ENCODE data around the gene SMG1.
A peak's percentile ranks its signal among the peaks of the same experiment; 100 is the strongest.

SMG1 gene

DNA sequence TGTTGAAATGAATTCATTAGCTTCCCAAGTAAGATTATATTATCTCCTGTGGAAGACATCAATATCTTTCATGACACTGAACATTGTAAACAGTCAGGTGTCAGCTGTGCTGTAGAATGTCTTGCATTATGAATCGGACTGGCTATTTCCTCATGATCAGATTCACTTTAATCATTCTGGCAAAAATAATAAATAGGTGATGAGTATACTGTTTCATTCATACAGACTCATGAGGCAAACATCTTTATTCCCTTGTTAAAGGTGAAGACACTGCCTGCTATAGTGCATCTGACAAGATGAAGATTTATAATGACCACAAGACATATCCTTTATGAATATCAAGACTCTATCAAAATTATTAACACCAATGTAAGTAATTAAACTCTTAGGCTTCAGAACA, 73.6 kb downstream of the SMG1 start:
- no peak for DNase-seq (ENCODE audit: low read depth in 2 of 2)

DNA sequence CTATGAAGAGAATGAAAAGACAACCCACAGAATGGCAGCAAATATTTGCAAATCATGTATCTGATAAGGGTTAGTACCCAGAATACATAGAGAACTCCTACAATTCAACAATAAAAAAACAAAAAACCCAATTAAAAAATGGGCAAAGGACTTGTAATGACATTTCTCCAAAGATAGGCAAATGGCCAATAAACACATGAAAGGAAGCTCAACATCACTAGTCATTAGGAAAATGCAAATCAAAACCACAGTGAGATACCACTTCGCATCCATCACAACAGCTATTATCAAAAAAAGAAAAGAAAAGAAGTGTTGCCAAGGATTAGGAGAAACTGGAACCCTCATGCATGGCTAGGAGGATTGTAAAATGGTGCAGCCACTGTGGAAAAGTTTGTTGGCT, 79.8 kb downstream of the SMG1 start:
- no peak for DNase-seq (ENCODE audit: low read depth in 2 of 2)

DNA sequence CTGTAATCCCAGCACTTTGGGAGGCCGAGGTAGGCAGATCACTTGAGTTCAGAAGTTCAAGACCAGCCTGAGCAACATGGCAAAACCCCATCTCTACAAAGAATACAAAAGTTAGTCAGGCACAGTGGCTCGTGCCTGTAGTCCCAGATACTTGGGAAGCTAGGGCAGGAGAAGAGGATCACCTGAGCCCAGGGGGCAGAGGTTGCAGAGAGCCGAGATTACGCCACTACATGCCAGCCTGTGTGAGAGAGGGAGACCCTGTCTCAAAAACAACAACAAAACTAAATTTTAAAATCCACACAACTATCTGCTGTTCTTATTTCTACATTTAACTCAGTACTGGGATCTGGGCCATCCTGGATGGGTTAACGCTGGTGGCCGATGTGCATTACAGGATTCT, 83.6 kb downstream of the SMG1 start:
- no peak for DNase-seq (ENCODE audit: low read depth in 2 of 2)

DNA sequence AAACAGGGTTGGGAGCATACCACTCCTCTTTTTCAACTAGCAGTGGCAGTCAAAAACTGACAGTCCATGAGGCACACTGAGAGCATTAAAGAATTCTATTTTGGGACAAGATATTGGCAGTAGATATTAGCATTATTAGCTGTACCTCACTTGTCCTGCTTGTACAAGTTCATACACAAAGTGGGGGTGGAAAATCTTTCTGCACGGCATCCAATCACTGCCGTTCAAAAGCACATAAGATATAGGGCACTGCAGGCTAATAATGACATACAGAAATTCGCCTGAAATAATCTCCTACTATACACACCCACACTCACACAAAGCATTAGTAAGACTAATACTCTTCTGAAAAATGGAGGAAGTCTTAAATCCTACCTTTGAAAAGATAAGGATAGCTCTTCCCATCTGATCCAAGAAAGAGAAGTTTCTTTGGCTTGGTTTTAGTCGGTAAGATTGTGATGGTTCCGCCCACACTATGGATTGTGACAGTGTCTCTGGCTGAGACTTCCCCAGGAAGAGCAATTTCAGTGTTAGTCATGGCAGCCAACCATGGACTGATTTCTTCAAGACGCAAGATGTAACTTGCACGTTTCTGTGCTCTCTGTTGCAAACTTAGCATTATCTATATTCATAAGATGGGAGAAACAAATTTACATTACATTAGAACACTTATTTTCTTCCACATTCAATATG, 84.2 kb downstream of the SMG1 start:
- DNase-seq (ENCODE audit: low read depth in 2 of 2): no peak

DNA sequence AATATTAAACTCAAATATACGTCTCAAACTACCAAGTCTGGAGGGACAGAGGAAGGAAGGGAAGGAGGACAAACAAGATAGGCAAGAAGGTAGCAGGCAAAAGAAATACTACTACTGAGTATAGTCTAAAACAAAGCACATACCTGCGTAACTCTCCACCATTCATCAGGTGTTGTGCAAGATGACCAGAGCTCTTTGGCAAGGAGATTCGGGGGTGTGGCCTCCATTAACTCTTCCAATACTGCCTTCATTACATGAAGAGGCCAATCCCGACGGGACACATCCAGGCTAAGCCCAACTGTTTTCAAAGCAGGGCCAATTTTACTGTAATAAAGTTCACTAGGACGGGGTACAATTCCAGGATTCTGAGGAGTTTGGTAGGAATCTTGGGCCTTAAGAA, 86.7 kb downstream of the SMG1 start:
- DNase-seq (ENCODE audit: low read depth in 2 of 2): no peak

DNA sequence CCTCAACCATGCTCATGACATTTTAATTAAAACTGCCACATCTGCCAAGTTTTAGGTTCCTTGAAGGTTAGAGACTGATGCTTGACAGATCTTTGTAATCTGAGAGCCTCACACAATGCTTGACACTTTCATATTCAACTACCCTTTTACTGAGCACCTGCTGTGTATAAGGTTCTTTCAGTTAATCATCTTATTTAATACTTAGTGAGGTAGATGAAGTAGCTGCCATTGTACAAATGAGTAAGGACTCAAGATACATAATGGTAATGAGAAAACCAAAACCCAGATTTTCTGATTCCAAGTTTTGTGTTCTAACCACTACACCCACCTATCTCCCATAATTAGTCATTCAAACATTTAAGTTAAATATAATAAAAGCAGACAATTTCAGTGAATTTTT, 89.5 kb downstream of the SMG1 start:
- DNase-seq (ENCODE audit: low read depth in 2 of 2): no peak

DNA sequence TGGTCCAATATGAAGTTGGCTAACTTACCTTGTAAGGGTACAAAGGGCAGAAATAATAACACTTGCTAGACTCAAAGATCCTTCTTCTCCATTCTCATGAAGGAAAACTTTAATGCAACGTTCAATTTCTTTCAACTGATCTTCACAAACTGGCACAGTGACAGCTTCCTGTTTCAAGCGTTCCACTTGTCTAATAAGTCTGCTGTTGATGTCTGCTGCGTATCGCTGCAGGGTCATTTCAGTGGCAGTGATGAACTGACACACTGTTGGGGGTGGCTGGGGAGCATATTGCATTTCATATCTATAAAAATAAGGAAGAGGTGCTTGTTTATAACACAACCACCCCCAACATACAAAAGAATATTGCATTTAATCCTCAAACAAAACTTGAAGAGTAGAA, 91.3 kb downstream of the SMG1 start:
- no peak for DNase-seq (ENCODE audit: low read depth in 2 of 2)

DNA sequence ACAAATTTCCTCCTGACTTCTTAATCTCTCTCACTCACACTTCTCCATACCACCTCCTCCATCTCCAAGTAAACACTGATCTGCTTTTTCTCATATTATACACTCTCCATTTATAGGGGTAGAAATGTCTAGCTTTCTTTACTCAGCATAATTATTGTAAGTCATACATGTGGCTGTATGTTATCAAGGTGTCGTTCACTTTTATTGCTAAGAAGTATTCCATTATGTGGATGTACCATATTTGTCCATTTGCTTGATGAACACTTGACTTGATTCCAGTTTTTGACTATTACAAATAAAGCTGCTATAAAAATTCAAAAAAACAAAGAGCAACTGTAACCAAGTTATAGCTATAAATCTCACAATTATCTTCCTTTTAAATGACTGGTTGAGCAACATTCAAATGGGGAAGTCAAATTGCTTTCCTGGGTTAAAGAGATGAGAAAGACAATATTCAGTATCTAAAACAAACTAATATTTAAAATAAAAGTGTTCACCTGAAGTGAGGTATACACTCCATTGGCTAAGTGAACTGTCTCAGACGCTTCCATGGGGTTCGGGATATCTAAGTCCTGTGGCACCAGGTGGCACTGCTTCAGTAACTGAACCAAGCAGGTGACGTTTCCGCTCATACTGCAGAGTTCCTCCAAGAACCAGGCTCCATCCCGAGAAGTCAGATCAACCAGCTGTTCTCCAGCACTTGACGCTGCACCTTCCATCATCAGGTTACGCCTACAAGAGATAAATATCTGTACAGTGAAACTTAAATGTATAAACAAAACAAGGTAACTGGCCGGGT, 92.3 kb downstream of the SMG1 start:
- no peak for DNase-seq (ENCODE audit: low read depth in 2 of 2)

DNA sequence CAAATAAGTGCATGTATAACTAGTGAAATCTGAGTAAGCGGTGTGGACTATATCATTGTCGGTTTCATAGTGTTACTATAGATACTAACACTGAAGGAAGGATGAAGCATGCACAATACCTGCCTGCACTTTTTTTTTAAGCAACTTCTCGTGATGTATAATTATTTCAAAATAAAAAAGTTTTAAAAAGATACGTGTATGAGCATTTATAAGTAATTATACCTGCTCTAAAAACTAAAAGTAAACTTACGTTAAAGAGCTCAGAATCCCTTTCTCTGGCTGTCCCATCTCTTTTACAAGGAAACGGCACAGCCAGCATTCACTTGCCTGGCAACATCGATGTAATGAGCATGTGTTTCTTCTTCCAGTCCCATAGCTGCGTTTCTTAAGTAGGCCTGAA, 93.6 kb downstream of the SMG1 start:
- no peak for DNase-seq (ENCODE audit: low read depth in 2 of 2)

DNA sequence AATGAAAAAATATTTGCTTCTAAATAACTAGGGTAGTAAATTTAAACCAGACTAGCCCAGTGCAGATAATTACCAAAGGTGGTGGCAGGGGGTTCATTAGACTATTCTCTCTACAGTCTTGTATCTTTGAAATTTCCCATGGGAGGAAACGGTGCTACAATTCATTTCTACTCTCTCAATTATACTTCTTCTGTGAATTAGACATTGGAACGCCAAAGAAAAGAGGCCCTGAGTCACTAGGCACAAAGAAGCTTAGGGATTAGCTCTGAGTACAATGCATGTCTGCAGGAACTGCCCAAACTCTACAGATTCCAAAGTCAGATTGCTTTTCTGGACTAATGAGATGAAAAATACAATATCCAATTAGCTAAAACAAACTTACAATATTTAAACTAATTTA, 94.2 kb downstream of the SMG1 start:
- no peak for DNase-seq (ENCODE audit: low read depth in 2 of 2)

DNA sequence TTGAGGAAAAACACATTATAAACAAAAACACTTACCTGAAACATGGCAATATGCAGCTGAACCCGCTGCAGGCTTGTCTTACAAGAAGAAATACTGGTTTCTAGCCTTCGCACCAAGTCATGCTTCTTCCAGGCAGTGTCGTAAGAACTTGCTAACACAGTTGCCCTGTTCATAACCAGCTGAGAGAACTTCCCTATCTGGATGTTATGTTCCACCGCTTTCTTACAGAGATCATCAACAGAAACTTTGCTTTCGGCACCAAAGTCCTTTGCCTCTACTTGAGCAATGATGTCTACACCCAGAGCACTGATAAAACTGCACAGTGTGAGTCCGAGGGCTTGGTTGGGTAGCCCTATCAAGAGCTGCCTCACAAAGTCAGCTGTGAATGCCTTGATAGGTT, 97.0 kb downstream of the SMG1 start:
- no peak for DNase-seq (ENCODE audit: low read depth in 2 of 2)

DNA sequence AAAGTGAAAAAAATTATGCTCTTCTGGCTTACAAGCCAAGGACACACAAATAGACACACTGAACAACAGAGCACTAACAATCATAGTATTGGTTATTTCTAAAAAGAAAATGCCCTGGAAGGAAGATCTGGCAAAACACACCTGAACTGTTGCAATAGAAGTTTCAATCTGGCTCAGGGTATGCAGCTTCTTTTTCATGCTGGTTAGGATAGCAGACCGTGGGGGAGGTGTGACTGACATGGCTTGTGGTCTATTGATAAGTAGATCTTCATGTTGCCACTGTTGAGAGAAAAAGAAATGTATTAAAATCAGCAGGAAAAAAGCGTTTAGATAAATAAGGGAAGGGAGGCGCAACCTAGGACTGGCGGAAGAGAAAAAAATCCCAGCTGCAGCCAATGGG, 98.3 kb downstream of the SMG1 start:
- DNase-seq (ENCODE audit: low read depth in 2 of 2): no peak

DNA sequence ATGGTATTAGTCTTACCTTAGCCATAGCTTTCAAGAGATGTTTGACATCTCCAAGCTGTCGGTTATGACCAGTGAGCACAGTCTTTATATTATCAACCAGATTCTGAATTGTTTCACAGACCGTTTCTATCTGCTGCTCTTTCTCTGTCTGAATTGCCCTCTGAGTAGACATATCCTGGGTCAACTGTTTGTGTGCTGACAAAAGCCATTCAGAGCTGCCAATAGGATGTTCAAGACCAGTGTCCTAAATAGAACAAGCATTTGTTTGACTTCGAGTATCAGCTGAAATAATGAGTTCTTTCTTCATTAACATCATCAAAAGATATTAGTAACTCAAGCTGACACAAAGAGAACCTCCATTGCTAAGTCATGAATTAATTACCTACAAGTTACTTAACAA, 109.9 kb downstream of the SMG1 start:
- no peak for DNase-seq (ENCODE audit: low read depth in 2 of 2)

DNA sequence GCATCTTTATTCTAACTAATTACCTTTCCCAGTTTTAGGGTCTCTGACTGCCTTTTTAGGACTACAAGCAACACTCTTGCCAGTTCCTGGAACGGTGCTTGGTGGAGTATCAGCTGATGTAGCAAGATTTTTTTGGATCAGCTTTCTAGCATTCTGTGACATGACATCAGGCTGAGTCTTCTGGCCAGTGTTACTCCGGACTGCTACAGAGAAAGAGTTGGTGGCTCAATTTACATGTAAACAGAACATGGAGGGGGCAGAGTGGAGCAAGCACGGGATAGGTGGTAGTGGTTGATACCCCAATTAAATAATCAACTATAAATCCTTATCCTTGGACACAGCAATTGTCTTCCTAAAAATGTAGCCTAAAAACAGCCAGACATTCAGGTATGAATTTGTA, 114.3 kb downstream of the SMG1 start:
- DNase-seq (ENCODE audit: low read depth in 2 of 2): no peak

DNA sequence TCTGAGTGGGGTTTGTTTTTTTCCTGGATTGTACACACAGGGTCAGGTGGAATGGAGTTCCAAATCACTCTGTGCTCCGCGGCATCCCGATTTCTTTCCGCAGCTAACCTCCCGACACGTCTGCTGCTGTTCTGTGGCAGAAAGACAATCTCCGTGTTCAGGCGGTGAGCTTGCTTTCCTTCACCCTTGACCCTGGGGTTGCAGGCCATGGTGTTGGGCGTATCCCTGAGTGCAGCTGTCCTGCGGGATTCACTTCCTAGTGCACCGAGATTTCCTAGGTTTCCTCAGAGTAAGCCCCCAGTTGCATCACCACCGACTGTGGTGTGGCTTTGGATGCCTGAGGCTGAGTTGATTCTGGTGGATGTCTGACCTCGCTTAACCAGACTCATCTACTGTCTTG, 117.0 kb downstream of the SMG1 start:
- no peak for DNase-seq (ENCODE audit: low read depth in 2 of 2)

DNA sequence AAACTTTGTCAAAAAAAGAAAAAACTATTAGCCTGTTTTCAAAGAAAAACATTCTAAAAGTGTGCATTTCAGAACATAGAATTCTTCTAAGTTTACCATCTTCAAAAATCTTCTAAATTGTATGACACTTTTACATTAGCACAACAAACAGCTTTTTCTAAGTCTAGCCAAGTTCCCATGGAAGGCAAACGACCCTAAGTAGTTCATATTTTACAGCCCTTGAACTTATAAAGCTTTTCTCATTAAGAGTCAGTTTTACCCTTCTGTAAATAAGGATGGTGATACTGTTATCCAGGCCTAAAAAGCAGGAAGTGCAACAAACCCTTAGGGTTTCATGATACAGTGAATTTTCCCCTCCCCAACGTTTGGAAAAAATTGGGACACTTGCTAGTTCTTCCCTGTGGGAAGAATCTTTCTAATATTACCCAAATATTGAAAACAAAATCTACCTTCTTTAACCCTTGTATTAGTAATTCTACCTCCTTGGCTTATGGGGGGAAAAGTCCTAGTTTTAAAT, 120.9 kb downstream of the SMG1 start:
- no peak for DNase-seq (ENCODE audit: low read depth in 2 of 2)

DNA sequence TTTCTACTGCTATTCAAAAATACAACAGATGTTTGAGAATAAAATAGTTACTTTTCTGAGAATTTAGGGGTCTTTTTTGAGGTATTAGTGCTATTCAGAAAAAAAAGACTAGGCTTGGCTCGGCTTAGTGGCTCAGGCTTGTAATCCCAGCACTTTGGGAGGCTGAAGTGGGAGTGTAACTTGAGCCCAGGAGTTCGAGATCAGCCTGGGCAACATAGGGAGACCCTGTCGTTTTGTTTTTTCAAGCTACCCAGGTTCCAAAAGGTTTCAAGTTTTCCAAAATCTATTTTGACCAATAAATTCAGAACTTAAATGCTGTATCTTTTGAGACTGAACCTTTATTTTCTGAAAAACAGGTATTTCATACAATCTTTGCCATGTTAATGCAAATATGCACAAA, 121.7 kb downstream of the SMG1 start:
- no peak for DNase-seq (ENCODE audit: low read depth in 2 of 2)

DNA sequence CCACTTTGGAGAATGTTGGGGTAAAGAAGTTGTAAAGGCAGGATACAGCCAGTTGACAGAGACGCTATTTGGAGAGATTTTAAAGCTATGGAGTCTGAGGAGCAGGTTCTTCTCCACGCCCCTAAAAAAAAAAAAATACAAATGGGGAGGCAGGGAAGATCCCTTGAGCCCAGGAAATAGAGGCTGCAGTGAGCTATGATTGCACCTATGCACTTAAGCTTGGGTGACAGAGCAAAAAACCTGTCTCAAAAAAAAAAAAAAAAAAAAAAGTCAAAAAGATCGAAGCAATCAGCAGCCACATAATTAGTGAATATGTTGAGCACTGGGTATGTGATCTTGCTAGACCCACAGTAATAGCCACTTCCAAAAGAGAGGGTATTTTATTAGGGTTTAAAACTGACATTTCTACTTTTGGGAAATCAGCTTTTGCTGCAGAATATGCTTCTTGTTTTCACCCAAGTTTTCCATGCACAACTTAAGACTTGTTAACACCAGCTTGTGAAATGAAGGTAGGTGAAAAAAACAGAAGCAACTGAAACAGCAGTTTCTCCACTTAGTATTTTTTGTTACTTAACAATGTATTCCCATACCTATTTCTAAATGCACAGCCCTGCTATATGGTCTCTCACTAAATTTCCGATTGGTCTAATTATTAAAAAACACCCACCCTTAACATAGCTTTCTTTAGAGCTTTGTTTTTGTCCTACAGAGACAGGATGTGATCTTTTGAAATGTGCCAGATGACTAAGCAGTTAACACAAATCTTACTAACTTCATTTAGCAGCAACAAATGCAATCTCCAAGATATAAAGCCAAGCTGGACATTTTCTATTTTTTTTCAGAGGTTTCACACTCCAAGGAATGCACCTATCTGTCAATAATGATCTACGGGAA, 122.4 kb downstream of the SMG1 start:
- no peak for DNase-seq (ENCODE audit: low read depth in 2 of 2)

DNA sequence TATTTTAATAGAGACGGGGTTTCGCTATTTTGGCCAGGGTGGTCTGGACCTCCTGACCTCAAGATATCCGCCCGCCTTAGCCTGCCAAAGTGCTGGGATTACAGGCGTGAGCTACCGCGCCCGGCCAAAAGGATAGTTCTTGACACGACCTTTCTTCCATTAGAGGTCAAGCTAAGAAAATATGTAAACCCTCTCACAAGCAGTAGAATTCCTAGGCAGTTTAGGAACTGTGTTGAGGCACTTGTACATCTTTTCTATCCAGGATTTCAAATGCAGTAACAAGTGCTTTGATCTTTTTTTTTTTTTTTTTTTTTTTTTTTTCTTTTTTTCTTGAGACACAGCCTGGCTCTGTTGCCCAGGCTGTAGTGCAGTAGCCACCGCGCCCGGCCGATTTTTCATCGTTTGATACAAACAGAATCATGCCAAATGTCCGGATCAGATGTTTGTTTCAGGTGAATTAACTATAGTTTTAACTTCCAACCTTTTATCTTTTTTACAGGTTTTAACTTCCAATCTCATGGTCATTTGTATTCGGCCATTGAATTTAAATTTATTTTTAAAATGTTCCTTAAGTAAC, 123.4 kb downstream of the SMG1 start:
- DNase-seq (ENCODE audit: low read depth in 2 of 2): no peak

DNA sequence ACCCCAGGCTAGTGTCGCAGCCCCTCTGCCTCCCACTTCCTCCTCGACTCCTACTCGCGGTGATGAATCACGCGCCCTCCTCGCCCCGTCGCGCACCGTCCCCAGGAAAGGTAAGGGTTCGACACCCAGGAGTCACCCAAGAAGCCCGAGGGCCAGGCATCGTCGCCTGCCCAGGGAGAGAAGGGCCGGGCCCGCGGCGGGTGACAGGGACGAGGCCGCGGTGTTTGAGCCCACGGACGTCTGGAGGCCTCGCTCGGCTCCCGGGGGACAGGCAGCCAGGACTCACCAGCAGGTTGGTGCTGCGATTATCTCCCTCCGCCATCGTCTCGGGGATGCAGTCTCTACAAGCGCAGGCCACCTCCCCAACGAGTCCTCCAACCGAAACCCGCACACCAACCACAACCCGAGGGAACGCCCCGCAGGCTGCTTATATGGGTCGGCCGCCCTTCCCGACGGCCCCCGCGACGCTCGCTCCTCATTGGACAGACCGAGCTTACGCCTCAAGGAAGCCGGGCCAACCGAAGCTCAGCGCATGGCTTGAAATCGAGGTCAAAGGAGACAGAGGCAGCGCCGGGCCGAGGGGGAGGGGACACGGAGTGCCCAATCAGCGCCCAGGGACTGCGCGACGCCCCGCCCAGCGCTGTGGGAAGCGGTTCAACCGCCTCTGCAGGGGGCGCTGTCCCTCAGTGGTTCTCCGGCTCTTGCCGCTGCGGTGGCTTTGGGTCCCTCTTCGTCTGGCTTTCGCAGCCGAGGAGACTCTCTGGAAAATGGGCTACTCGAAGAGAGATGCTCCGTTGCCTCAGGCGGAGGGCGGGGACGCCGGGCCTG, 124.8 kb downstream of the SMG1 start, which contains the start of gene ARL6IP1:
ARL6IP1 (minus strand) TSS at position 405 of the 828 bp plus-strand sequence; CDS start at position 322, 83 bp downstream.
- DNase-seq (ENCODE audit: low read depth in 2 of 2): peak; percentile 98

DNA sequence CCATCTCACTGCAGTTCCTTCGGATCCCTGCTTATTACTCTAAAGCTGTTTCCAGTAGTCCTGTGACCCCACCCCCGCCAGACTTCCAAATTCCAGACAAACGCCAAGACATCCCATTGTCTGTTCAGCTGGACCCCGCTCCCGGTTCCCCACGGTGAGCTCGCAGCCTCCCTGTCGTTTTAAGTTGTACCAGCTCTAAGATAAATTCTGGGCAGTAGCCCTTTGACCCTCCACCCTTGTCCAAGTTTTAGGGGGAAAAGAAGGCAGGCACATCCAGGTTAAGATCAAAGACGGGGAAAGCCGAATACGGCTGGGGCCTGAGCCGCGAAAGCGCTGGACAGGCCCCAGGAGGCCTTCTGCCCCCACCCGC, 125.4 kb downstream of the SMG1 start:
- no peak for DNase-seq (ENCODE audit: low read depth in 2 of 2)
